Measurements from ENCODE around the gene LYPD8. TPM values are rescaled to one million over a fixed set of nuclear protein-coding genes. Genes with fewer than 3 reads are reported as not detected.

The LYPD8 gene
- total and polyA plus RNA-seq, 4 donors = not detected

DNA sequence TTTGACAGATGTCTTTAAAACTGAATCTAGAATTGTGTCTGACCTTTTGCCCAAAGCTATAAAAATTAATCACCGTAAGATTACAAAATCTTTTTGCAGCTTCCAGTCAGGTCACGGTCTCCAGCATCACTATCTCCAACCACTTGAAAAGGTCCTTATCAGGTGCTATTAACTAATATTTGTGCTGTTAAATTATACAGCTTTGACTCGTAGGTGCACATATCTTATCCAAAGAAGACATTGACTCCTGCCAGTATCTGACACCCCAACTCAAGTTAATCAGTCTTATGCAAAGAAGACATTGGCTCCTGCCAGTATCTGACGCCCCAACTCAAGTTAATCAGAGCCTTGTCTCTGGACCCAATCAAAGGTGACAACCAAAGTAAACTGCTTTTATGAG is 19.9 kb upstream of the LYPD8 start:
- Histone ChIP-seq H3K4me3 (ENCODE audit: low read depth, low read length) (no peak overlapping the region), H3K27ac (ENCODE audit: low read depth, low read length) (no peak overlapping the region), H3K27me3 (ENCODE audit: control insufficient read depth, insufficient read depth, low read length) (no peaks in the 10 kb centered on the region), H3K9me3 (ENCODE audit: control insufficient read depth, insufficient read depth, low read length) (peaks cover 3% of the 10 kb centered on the region), H3K36me3 (ENCODE audit: control insufficient read depth, insufficient read depth, low read length) (no peaks in the 10 kb centered on the region), H3K4me1 (ENCODE audit: control insufficient read depth, insufficient read depth, low read length) (no peaks in the 10 kb centered on the region)
- DNase-seq (ENCODE audit: low read depth in 4 of 6, low spot score in 6 of 6) = no peak
- 78% methylated on average over 1 of the region's 4 CpGs for WGBS (ENCODE audit: insufficient coverage)

DNA sequence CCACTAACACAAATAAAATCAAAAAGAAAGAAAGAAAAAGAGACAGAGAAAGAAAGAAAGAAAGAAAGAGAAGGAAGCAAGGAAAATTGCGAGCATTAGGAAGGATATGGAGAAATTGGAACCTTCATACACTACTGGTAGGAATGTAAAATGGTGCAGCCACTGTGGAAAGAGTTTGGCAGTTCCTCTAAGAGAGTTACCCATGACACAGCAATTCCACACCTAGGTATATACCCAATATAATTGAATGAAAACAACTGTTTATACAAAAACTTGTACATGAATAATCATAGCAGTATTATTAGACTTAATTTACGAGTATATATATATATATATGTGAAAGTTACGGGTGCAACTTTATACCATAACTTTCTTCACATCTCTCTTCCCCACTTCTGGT is 4.1 kb upstream of the LYPD8 start:
- H3K27ac ChIP-seq (ENCODE audit: low read depth, low read length) = no peak overlapping the region
- no peak for DNase-seq (ENCODE audit: low read depth in 4 of 6, low spot score in 6 of 6)
- no peaks in the 10 kb centered on the region for H3K27me3 ChIP-seq (ENCODE audit: control insufficient read depth, insufficient read depth, low read length)
- no peaks in the 10 kb centered on the region for H3K9me3 ChIP-seq (ENCODE audit: control insufficient read depth, insufficient read depth, low read length)
- no peak overlapping the region for H3K4me3 ChIP-seq (ENCODE audit: low read depth, low read length)
- H3K4me1 ChIP-seq (ENCODE audit: control insufficient read depth, insufficient read depth, low read length) = no peaks in the 10 kb centered on the region
- WGBS (ENCODE audit: insufficient coverage) = no CpG with 5 or more reads among the region's 3 CpGs
- H3K36me3 ChIP-seq (ENCODE audit: control insufficient read depth, insufficient read depth, low read length) = no peaks in the 10 kb centered on the region

DNA sequence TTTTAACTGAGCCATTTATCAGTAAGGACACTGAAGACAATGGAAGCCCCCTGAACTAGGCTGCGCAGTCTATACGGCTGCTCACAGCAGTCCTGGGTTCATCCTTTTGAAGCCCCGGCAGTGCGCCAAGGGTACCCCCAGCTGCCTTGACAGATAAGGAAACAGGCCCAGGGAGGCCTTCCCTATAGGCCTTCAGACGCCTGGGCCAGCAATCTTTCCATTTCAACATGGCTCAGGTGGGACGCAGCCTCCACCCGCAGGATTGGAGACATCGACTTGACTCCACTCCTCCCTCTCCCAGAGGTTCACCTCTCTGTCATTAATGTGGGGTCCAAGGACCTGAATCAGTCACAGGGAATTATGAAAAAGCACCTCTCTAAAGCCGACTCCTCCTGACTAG is 2.8 kb upstream of the LYPD8 start:
- no peaks in the 10 kb centered on the region for H3K9me3 ChIP-seq (ENCODE audit: control insufficient read depth, insufficient read depth, low read length)
- WGBS (ENCODE audit: insufficient coverage) = 87% methylated on average over 9 of the region's 9 CpGs
- no peak for DNase-seq (ENCODE audit: low read depth in 4 of 6, low spot score in 6 of 6)
- no peaks in the 10 kb centered on the region for H3K27me3 ChIP-seq (ENCODE audit: control insufficient read depth, insufficient read depth, low read length)
- no peaks in the 10 kb centered on the region for H3K36me3 ChIP-seq (ENCODE audit: control insufficient read depth, insufficient read depth, low read length)
- no peak overlapping the region for H3K4me3 ChIP-seq (ENCODE audit: low read depth, low read length)
- no peaks in the 10 kb centered on the region for H3K4me1 ChIP-seq (ENCODE audit: control insufficient read depth, insufficient read depth, low read length)
- H3K27ac ChIP-seq (ENCODE audit: low read depth, low read length) = no peak overlapping the region

DNA sequence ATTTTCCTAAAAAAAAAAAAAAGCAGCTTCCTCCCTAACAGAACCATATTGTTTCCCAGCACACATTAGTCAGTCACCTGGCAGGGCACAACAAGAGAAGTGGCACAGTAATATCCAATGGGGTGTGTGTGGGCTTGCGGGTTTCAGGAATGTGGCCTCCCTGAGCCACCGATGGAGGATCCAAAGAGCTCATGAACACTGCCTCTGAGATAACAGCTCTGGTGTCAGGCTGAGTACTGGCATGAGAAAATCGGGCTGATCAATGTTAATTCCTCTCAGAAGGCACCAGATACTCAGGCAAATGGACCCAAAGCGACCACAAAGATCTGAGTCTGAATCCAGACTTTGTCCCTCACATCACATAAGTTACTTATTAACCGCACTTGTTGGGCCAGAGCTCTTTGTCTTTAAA is 2.2 kb upstream of the LYPD8 start:
- Histone ChIP-seq H3K4me1 (ENCODE audit: control insufficient read depth, insufficient read depth, low read length) (no peaks in the 10 kb centered on the region), H3K9me3 (ENCODE audit: control insufficient read depth, insufficient read depth, low read length) (no peaks in the 10 kb centered on the region), H3K4me3 (ENCODE audit: low read depth, low read length) (no peak overlapping the region), H3K27me3 (ENCODE audit: control insufficient read depth, insufficient read depth, low read length) (no peaks in the 10 kb centered on the region), H3K36me3 (ENCODE audit: control insufficient read depth, insufficient read depth, low read length) (no peaks in the 10 kb centered on the region), H3K27ac (ENCODE audit: low read depth, low read length) (no peak overlapping the region)
- 68% methylated on average over 5 of the region's 5 CpGs for WGBS (ENCODE audit: insufficient coverage)
- no peak for DNase-seq (ENCODE audit: low read depth in 4 of 6, low spot score in 6 of 6)

DNA sequence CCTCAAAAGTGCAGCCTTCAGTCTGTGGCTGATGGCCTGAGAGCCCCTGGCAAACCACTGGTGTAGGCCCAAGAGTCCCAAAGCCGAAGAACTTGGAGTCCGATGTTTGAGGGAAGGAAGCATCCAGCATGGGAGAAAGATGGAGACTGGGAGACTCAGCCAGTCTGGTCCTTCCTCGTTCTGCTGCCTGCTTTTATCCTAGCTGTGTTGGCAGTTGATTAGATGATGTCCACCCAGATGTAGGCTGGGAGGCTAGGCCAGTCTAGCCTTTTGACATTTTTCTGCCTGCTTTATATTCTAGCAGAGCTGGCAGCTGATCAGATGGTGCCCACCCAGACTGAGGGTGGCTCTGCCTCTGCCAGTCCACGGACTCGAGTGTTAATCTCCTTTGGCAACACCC is 1.1 kb upstream of the LYPD8 start:
- Histone ChIP-seq H3K9me3 (ENCODE audit: control insufficient read depth, insufficient read depth, low read length) (no peaks in the 10 kb centered on the region), H3K27me3 (ENCODE audit: control insufficient read depth, insufficient read depth, low read length) (no peaks in the 10 kb centered on the region), H3K4me1 (ENCODE audit: control insufficient read depth, insufficient read depth, low read length) (no peaks in the 10 kb centered on the region), H3K4me3 (ENCODE audit: low read depth, low read length) (no peak overlapping the region), H3K27ac (ENCODE audit: low read depth, low read length) (no peak overlapping the region), H3K36me3 (ENCODE audit: control insufficient read depth, insufficient read depth, low read length) (no peaks in the 10 kb centered on the region)
- no peak for DNase-seq (ENCODE audit: low read depth in 4 of 6, low spot score in 6 of 6)
- 77% methylated on average over 5 of the region's 5 CpGs for WGBS (ENCODE audit: insufficient coverage)

DNA sequence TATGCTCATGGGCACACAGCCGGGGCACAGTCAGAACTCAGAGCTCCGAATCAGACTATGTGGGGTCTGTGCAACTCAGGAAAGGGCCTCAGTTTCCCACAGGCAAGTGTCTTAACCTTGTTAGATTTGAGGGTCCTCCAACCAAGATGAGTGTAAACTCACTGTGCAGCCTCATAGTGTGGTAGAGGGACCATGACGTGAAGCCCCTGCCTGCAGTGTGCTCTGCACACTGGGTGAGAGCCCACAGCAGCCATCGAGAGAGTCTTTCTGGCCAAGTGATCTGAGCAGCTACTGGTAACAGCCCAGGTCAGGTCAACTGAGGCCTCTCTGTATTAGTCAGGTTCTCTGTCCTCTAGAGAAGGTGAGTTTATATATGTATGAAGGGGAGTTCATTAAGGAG is 592 bp upstream of the LYPD8 start:
- no peak overlapping the region for H3K27ac ChIP-seq (ENCODE audit: low read depth, low read length)
- H3K4me3 ChIP-seq (ENCODE audit: low read depth, low read length) = no peak overlapping the region
- H3K9me3 ChIP-seq (ENCODE audit: control insufficient read depth, insufficient read depth, low read length) = no peaks in the 10 kb centered on the region
- H3K36me3 ChIP-seq (ENCODE audit: control insufficient read depth, insufficient read depth, low read length) = no peaks in the 10 kb centered on the region
- no peaks in the 10 kb centered on the region for H3K27me3 ChIP-seq (ENCODE audit: control insufficient read depth, insufficient read depth, low read length)
- H3K4me1 ChIP-seq (ENCODE audit: control insufficient read depth, insufficient read depth, low read length) = no peaks in the 10 kb centered on the region
- DNase-seq (ENCODE audit: low read depth in 4 of 6, low spot score in 6 of 6) = no peak
- 88% methylated on average over 4 of the region's 4 CpGs for WGBS (ENCODE audit: insufficient coverage)

DNA sequence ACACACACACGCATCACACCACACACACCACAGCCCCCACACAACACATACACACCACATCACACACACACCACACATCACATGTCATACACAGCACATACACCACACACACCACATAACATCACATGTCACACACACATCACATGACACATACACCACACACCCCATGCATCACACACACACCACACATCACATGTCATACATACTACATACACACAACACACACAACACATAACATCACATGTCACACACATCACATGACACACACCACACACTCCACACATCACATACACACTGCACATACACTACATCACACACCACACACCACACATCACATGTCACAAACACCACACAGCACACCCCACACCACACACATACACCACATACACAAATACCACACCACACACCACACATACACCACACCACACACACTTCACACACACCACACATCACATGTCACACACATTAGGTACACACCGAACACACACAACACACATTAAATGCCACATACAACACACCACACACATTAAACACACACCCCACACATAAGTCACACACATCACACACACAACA is 1.8 kb downstream of the LYPD8 start:
- WGBS (ENCODE audit: insufficient coverage) = 100% methylated on average over 2 of the region's 2 CpGs

DNA sequence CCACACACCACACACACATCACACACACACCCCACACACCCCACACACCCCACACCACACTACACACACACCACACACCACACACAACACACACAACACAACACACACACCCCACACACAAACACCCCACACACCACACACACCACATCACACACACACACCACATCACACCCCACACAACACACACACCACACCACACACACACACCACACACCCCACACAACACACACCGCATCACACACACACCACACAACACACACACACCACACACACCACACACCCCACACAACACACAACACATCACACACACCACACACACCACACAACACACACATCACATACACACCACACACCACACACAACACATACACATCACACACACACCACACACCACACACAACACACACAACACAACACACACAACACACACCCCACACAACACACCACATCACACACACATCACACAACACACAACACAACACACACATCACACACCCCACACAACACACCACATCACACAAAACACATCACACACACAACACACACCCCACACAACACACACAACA is 2.4 kb downstream of the LYPD8 start:
- no peak overlapping the region for H3K27ac ChIP-seq (ENCODE audit: low read depth, low read length)
- no peaks in the 10 kb centered on the region for H3K27me3 ChIP-seq (ENCODE audit: control insufficient read depth, insufficient read depth, low read length)
- no peaks in the 10 kb centered on the region for H3K4me1 ChIP-seq (ENCODE audit: control insufficient read depth, insufficient read depth, low read length)
- H3K4me3 ChIP-seq (ENCODE audit: low read depth, low read length) = no peak overlapping the region
- H3K9me3 ChIP-seq (ENCODE audit: control insufficient read depth, insufficient read depth, low read length) = no peaks in the 10 kb centered on the region
- 100% methylated on average over 1 of the region's 1 CpG for WGBS (ENCODE audit: insufficient coverage)
- peak in 1 of 6 donors; percentile 57 for DNase-seq (ENCODE audit: low read depth in 4 of 6, low spot score in 6 of 6)
- H3K36me3 ChIP-seq (ENCODE audit: control insufficient read depth, insufficient read depth, low read length) = no peaks in the 10 kb centered on the region

More for the DNA sequence above, 1.8 kb downstream of the LYPD8 start:
- Histone ChIP-seq H3K36me3 (ENCODE audit: control insufficient read depth, insufficient read depth, low read length) (no peaks in the 10 kb centered on the region), H3K27me3 (ENCODE audit: control insufficient read depth, insufficient read depth, low read length) (no peaks in the 10 kb centered on the region), H3K9me3 (ENCODE audit: control insufficient read depth, insufficient read depth, low read length) (no peaks in the 10 kb centered on the region), H3K4me1 (ENCODE audit: control insufficient read depth, insufficient read depth, low read length) (no peaks in the 10 kb centered on the region), H3K4me3 (ENCODE audit: low read depth, low read length) (no peak overlapping the region), H3K27ac (ENCODE audit: low read depth, low read length) (no peak overlapping the region)
- DNase-seq (ENCODE audit: low read depth in 4 of 6, low spot score in 6 of 6) = no peak

DNA sequence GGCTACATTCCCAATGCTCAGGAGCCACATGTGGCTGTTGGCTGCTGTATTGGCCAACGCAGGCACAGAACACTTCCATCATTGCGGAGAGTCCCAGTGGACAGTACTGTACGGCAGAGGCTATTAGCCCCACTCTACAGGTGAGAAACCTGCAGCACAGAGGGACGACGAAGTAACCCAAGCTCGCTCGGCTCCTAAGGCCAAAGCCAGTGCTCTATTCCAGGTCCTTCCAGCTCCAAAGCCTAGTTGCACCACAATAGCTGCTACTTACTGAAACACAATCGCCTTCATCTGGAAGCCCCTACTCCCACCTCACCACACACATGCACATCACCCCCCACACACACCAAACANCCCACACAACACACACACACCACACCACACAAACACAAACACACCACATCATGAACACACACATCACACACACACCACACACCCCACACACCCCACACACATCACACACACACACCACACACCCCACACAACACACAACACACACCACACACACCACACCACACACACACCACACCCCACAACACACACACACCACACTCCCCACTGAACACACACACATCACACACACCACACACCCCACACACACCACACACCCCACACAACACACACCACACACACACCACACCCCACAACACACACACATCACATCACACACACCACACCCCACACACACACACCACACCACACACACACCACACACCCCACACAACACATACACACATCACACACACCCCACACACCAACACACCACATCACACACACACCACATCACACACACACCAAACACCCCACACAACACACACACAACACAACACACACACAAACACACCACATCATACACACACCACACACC is 3.2 kb downstream of the LYPD8 start:
- WGBS (ENCODE audit: insufficient coverage) = 81% methylated on average over 7 of the region's 8 CpGs

DNA sequence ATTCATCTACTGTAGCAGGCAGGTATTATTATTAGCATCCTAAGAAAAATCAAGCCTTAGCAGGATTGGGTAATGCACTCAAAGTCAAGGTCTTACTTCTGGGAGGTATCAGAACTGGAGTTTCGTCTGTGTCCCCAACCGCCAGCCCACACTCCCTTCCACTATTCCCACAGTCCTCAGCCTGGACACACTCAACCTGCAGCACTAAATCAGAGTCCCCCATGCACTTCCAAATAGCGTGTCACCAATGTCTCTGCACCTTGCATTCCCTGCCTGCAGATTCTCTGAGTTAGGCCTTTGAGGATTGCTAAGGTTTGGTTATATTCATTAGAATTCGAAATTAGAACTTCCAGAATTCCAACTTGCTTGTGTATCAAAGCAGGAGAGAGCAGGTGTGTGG is 3.9 kb downstream of the LYPD8 start:
- H3K27ac ChIP-seq (ENCODE audit: low read depth, low read length) = no peak overlapping the region
- H3K27me3 ChIP-seq (ENCODE audit: control insufficient read depth, insufficient read depth, low read length) = no peaks in the 10 kb centered on the region
- no peaks in the 10 kb centered on the region for H3K9me3 ChIP-seq (ENCODE audit: control insufficient read depth, insufficient read depth, low read length)
- no peak overlapping the region for H3K4me3 ChIP-seq (ENCODE audit: low read depth, low read length)
- no peak for DNase-seq (ENCODE audit: low read depth in 4 of 6, low spot score in 6 of 6)
- no peaks in the 10 kb centered on the region for H3K36me3 ChIP-seq (ENCODE audit: control insufficient read depth, insufficient read depth, low read length)
- no peaks in the 10 kb centered on the region for H3K4me1 ChIP-seq (ENCODE audit: control insufficient read depth, insufficient read depth, low read length)
- WGBS (ENCODE audit: insufficient coverage) = 100% methylated on average over 1 of the region's 4 CpGs

More for the DNA sequence above, 3.2 kb downstream of the LYPD8 start:
- Histone ChIP-seq H3K27me3 (ENCODE audit: control insufficient read depth, insufficient read depth, low read length) (no peaks in the 10 kb centered on the region), H3K4me1 (ENCODE audit: control insufficient read depth, insufficient read depth, low read length) (no peaks in the 10 kb centered on the region), H3K27ac (ENCODE audit: low read depth, low read length) (no peak overlapping the region), H3K36me3 (ENCODE audit: control insufficient read depth, insufficient read depth, low read length) (no peaks in the 10 kb centered on the region), H3K4me3 (ENCODE audit: low read depth, low read length) (no peak overlapping the region), H3K9me3 (ENCODE audit: control insufficient read depth, insufficient read depth, low read length) (no peaks in the 10 kb centered on the region)
- DNase-seq (ENCODE audit: low read depth in 4 of 6, low spot score in 6 of 6) = peak in 2 of 6 donors; percentile 1 to 21
